AG09319 (cell line): ENCODE data around the gene RBM20.

Experiments
- DNase-seq: peaks from one replicate; pipeline ENCODE4 v3.0.0-alpha.2; 2010; ENCODE audit warnings: low read depth; ENCODE audit errors: extremely low read depth
- CTCF ChIP-seq: IDR thresholded peaks from 2 replicates; pipeline ENCODE4 v1.5.1; 2011; ENCODE audit warnings: low read depth, mild to moderate bottlenecking, inconsistent platforms, low read length, moderate library complexity

The RBM20 gene

GRCh38 chr10:110861476-110861875 lies 217.3 kb downstream of the RBM20 start:
- TF ChIP-seq CTCF: no peak
- DNase-seq: no peak

GRCh38 chr10:110861930-110862649 lies 218.0 kb downstream of the RBM20 start:
- DNase-seq: no peak
- TF ChIP-seq CTCF: no peak

GRCh38 chr10:110862961-110863360 lies 218.8 kb downstream of the RBM20 start:
- TF ChIP-seq CTCF: no peak
- DNase-seq: no peak

- DNase-seq: no peak
- TF ChIP-seq CTCF: no peak
Measured at GRCh38 chr10:110863361-110863760, 219.2 kb downstream of the RBM20 start.

GRCh38 chr10:110863956-110864355 lies 219.8 kb downstream of the RBM20 start:
- no peak for DNase-seq
- TF ChIP-seq CTCF: no peak

- TF ChIP-seq CTCF: no peak
- no peak for DNase-seq
Measured at GRCh38 chr10:110864662-110865140, 220.6 kb downstream of the RBM20 start.

- no peak for TF ChIP-seq CTCF
- DNase-seq: no peak
Measured at GRCh38 chr10:110865186-110865808, 221.2 kb downstream of the RBM20 start.
